Epithelial cell of proximal tubule (primary cell): ENCODE measurements around the gene SNW1. TPM values are rescaled to one million over a fixed set of nuclear protein-coding genes. Genes with fewer than 3 reads are reported as not detected.

Experiments used
- DNase-seq: peaks from one replicate; pipeline ENCODE4 v3.0.0-alpha.2; 2011; ENCODE audit warnings: low read depth
- H3K4me3 ChIP-seq: 2 replicates; pipeline ENCODE4 v1.5.1; 2011; ENCODE audit warnings: low read depth, mild to moderate bottlenecking, low read length
- CTCF ChIP-seq: conservative IDR thresholded peaks from 2 replicates; pipeline ENCODE4 v1.5.1; 2012; ENCODE audit warnings: low read depth, mild to moderate bottlenecking, low read length
- total RNA-seq: library from RNA; depleted of rRNA; stranded (reverse); fragments of >200 nt; gene quantifications from 2 replicates; pipeline ENCODE4 v1.2.3, GENCODE V29; 2015

The SNW1 gene
- total RNA-seq, 1 donor from 2014 or later, result 62.0 TPM

GRCh38 chr14:77682158-77682553, 78.8 kb downstream of the SNW1 start:
- no peak for DNase-seq

GRCh38 chr14:77681196-77682157, 79.5 kb downstream of the SNW1 start:
- no peak for TF ChIP-seq CTCF
- no peak overlapping the region for H3K4me3 ChIP-seq
- no peak for DNase-seq

More at GRCh38 chr14:77682158-77682553, 78.8 kb downstream of the SNW1 start:
- no peak for TF ChIP-seq CTCF
- H3K4me3 ChIP-seq, result no peak overlapping the region

GRCh38 chr14:77674931-77675330, 86.0 kb downstream of the SNW1 start:
- no peak overlapping the region for H3K4me3 ChIP-seq
- DNase-seq, result no peak
- TF ChIP-seq CTCF, result no peak

GRCh38 chr14:77673193-77673592, 87.8 kb downstream of the SNW1 start:
- DNase-seq, result no peak
- H3K4me3 ChIP-seq, result no peak overlapping the region
- TF ChIP-seq CTCF, result no peak

Other genes with a start within 250 kb of the SNW1 start
- gene SPTLC2, start 144.5 kb downstream of the SNW1 start, total RNA-seq, result 34.9 and 42.8 TPM in 2 replicates
- 7.3 and 12.0 TPM in 2 replicates for gene ALKBH1, start 53.1 kb downstream of the SNW1 start, total RNA-seq
- 352 and 491 TPM in 2 replicates for gene SLIRP, start 53.1 kb downstream of the SNW1 start, total RNA-seq
- 4.3 and 6.0 TPM in 2 replicates for gene ADCK1, start 39.0 kb upstream of the SNW1 start, total RNA-seq